TTC549 (cell line): ENCODE results near the gene PBRM1.
"Not testable (repeated sequence)": the region's sequence is repeated elsewhere in the genome, so short reads cannot be mapped to it uniquely, and the experiment has no call there.

ENCODE experiments used
- FAIRE-seq: peaks from 2 replicates; lab custom pipeline; 2012; peaks lifted over from hg19 to GRCh38; lab: Jason Lieb, UNC

The PBRM1 gene

DNA sequence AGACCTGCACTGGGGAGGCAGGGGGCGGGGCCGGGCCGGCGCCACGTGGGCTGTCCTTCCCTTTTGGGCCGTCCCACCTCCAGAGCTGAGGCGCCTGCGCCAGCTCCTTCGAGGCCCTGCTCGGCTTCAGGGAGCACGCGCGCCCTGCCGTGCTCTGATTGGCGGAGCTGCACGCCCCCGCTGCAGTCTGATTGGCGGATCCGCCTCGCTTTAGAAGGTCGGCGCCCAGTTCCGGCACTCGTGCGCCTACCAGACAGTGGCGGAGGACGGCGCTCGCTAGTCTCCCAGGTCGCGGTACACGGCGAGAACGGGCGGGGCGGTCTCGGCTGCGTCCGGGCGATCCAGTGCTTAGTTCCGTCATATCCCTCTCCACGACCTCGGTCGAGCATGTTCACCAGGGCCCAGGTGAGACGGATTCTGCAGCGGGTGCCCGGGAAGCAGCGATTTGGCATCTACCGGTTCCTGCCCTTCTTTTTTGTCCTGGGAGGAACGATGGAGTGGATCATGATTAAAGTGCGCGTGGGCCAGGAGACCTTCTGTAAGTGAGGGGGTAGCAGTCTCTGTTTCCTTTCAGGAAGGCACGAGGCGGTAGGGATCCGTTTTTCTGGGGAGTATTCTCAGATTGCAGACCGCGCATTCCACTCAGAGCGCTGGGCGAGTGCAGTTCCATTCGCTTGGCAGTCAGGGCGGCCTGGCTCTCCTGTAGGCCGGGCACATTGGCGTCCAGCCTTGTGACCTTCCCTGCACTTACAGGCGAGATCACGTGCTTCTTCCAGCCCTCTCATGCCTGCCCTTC is 149.1 kb downstream of the PBRM1 start, which contains the start of gene UQCC5:
Gene UQCC5 (plus strand): TSS at position 237 of the 796 bp plus-strand sequence. CDS start 151 bp downstream, at position 388.
- FAIRE-seq = peak; percentile 86

DNA sequence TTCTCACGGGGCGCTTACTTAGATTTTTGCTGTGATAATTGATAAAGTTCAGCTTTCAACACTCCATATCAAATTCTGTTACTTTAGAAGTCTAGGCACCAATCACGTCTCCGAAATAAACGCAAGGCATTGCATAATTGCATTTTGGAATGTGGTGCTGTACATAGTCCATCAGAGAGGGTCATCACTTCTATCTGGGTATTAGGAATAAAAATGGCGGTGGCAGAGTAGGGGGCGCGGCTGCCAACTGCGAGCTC is 149.7 kb downstream of the PBRM1 start:
- no peak for FAIRE-seq

DNA sequence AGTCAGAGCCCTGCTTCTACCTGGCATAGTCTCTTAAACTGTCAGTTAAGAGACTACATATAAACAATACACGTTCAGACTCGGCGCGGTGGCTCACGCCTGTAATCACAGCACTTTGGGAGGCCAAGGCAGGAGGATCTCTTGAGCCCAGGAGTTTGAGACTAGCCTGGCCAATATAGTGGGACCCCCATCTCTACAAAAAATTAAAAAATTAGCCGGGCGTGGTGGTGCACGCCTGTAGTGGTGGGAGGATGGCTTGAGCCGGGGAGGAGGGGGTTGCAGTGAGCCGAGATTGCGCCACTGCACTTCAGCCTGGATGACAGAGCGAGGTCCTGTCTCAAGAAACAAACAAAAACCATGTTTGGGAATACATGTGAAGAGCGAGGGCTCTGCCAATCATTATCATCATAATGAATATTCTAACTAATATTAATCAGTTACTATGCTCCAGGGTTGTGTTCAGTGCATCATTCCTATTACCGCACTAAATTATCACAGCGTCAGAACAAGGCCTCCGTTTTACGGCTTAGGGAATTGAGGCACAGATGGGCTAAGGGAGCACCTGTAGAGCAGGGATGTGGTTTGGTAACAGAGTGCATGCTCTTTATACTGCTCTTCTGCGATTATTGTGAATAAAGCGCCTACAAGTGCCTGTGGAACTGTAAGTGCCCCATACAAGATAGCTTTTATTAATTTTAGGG is 150.2 kb downstream of the PBRM1 start:
- FAIRE-seq = no peak

DNA sequence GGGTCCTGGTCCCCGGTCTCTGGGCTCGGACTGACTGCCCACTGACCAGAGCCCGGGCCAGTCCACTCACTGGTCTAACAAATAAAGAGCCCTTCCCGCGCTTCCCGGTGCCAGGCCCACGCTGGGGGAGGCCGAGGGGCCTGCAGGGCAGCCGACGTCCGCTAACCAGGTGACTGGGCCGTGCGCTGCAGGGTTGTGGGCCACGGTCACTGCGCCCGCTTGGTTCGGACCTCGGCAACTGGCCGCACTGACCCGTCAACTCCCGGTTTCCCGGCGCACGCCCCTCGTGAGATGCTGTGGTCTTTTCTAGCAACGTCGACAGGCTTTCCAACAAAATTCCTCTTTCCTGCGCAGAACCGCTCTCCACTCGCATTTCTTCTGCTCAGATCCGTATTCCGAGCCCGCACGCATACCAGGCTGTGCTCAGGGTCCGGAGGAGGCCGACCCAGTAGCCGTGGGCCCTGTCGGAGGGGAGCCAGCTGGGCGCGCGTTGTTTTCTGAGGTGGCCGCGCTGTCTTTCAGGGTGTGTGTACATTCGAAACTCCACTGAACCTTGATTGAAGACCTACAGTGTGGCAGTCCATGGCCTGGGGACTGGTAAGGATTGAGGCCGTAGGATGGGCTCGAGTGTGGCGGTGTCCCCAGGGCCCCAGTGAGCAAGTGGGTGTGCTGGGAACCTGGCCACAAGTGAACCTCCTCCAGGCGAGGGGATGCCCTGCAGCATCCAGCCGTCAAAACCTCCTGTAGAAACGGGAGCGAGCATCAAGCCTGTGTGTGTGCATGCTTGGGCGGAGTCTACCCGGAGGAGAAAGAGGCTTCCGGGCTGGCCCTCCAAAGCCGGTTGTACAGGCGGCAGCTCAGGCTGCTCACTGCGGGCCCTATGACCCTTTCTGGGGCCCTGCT is 151.2 kb downstream of the PBRM1 start:
- FAIRE-seq = no peak

DNA sequence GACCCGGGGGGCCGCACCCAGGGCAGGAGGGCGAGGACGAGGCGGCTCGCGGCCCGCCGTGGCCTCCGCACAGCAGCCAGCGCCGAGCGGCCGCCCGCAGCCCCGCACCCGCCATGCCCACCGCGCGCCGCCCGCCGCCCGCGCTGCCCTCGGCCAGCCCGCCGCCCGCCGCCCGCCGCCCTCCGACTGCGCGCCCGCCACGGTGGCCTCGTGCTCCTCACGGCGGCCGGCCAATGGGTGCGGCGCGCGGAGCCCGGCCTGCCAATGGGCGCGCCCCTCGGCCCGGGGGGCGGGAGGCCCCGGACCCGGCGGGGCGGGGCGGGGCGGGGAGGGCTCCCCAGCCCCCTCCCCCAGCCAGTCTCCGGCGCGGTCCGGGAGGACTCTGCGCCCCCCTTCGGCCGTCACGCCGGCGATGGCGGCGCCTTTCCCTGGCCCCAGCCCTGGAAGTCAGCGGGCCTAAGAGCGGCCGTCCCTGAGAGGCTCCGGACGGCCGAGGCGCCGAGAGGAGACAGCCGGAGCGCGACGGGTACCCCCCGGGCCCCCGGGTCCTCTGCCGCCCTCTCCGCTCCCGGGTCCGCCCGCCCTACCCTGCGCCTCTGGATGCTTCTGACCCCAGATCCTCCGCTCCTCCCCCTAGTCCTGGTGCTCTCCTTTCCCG is 152.0 kb downstream of the PBRM1 start, which contains the start of gene NT5DC2:
Gene NT5DC2 (minus strand): TSS at position 235 of the 658 bp plus-strand sequence. CDS start 120 bp downstream, at position 115.
- no peak for FAIRE-seq

DNA sequence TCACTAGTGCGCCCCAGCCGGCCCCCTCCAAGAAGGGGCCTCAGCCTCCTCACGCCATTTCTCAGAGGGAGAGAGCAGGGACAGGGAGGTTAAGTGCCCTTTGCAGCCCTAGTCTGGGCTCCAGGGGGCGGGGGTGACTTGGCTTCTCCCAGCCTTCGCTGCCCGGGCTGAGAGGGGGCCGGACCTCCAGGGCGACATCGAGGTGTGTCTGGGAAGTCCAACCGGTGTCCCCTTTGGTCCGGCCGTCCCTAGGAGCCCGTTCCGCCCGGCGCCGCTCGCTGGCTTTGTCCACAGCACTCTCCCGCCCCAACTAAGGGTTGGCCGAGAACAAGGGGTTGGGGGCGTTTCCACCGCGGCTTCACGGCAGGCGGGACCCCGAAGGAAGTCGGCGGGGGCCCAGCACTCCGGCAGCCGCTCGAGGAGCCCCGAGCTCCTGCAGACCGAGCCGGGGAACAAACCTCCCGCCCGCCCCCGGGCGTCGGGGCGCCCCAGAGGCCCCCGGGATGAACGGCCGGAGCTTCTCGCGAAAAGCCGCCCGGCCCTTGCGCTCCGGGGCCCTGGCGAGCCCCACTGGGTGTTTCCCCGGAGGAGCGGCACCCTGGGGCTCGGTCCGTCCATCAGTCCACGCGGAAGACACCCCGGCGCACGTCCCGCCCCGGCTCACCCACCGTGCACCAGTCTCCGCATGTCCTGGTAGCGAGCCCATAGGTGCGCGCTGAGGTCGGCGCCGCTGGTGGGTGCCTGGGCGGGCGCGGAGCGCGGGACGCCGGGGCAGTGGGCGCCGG is 152.7 kb downstream of the PBRM1 start:
- FAIRE-seq = no peak

DNA sequence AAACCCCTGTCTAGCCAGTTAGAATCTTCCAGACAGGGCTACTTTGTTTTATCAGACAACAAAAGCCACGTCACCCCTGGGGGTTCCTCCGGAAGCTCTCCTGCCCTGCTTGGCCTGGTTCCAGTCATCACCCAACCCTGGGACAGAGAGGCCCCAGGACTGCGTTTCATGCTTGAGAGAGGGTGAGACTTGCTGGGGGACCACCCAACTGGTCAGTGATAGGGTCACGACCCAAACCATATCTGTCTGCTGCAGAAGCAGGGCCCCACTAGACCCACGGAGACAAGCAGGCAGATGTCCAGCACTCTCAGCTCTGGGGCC is 153.2 kb downstream of the PBRM1 start:
- no peak for FAIRE-seq

DNA sequence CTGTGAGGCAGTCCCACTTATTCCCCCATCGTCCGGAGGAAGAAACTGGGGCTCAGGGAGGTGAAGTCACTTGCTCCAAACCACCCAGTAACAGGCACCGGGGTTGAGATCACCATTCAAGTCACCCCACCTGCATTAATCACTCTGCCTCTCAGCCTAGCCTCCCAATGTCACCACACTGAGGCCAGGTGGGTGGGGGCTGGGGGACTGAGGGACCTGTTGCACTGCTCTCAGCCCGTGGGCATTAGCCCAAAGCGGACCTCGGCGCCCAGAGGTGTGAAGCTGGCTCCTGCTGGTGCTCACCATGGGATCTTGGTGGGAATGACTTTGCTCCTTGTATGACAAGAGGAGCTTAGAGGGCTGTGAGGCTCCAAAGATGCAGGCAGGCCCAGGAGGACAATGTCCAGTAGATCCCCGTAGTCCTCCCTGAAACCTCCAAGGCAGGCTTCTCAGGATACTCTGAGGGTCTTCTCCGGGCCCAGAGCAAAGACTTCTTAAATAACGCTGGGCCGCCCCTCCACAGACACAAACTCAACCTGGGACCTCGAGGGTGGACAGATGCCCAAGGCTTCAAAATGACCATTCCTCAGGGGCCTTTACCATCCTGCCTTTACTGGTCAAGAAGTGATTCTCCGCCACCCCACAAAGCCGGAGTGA is 153.7 kb downstream of the PBRM1 start:
- FAIRE-seq = no peak

DNA sequence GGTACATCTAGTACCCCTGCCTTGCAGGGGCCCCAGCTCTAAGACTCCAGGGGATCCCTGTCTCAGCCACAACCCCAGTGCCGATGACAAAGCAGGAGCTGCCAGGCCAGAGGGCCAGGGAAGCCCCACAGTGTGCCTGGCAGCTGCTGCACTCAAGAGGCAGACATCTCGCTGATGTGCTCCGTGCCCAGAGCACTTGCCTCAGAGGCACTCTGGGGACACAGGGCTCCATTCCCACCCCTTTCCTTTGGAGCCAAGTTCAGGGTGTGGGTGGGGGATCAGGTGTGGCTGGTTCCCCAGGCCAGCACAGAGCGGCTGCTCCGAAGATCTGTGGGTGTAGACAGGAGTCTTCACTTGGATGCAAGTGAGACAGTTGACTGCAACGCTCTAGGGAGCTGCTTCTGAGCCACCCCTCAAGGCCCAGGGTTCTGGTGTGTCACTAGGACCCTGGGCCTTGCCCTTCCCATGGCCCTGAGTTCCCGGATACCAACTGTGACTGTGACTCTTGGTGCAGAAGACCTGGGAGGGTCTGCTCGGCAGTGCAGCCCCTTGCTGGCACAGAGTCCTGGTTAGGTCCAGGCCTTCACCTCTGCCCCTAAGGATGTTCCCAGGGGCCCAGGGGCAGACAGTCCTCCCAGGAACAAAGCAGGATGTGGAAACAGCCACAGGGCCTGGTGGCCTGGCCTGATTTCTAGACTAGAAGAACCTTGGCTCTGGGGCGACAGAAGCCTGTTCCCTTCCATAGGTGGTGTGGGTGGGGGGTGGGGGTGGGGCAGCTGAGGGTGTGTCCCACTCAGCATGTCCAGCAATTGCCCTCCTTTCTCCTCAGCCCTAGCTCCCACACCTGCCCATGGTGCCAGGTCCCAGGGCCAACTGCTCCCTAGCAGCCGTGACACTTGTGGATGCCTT is 154.5 kb downstream of the PBRM1 start:
- FAIRE-seq = no peak

DNA sequence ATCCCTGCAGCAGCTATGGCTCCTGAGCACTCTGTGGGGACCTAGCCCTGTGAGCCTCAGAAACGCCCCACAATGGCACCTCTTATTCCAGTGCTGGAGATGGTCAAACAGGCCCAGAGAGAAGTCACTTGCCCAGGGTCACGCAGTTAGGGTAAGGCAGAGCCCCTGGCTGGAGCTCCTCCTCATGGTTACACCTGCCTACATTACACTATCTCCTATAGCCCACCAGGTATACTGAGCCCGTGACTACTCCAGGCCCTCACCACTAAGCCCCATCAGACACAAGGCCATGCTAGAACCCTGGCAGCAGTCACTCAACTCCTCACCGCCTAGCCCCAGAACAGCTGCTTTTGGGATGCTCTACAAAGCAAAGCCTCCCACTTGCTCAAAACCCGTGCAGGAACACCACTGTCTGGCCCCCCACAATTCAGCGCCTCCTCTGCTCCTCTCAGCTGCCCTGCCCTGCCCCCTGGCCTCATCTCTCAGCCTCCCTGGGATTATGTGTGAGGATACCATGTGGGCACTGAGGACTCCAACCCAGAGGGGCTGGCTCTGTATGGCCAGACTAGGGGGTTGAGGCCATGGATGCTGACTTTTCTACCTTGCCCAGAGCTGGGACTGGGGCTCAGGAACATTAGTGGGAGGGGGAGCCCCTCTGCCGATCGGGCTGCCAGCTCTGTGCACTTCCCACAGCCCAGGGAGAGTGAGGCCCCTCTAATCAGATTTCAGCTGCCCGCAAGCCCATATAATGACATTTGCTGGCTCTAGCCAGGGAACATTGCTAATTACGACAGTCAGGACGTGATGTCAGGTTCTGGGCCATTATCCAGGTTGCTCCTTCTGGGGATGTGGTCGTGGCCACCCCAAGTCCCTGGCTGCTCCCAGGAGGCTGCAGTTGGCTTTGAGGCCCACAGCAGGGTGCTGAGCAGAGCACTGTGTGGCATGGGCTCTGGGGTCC is 156.1 kb downstream of the PBRM1 start:
- FAIRE-seq = no peak

DNA sequence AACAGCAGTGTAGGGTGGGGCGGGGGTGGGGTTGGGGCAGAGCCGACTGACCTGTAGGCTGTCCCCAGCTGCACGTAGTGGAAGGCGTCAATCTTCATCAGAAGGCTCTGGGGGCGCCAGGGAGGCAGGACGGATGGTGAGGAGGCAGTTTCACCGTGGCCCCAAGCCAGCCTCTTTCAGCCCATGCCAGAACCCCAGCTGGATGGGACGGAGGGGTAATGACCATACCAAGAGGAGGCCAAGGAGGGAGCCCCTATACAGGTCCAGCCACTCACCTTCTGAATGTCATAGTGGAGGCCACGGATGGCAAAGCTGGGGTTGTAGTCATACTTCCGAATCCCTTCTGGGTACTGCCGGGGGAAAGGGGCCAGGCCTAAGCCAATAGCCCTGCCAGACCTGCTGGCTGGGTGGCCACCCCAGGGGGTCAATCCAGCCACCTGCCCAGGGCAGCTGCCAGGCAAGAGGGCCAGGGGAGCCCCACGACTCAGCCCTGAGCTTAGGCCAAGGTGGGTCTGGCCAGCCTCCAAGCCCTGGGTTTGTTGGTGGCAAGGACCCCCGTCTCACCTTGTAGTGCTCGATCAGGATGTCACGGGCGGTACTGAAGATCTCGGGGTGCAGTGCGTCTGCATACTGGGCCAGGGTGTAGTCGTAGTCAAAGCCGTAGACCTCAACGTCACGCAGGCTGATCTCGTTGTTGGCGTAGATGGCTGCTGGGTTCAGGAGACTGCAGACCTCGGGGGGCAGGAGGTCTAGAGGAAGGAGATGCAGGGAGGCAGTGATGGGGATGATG is 156.9 kb downstream of the PBRM1 start:
- no peak for FAIRE-seq

DNA sequence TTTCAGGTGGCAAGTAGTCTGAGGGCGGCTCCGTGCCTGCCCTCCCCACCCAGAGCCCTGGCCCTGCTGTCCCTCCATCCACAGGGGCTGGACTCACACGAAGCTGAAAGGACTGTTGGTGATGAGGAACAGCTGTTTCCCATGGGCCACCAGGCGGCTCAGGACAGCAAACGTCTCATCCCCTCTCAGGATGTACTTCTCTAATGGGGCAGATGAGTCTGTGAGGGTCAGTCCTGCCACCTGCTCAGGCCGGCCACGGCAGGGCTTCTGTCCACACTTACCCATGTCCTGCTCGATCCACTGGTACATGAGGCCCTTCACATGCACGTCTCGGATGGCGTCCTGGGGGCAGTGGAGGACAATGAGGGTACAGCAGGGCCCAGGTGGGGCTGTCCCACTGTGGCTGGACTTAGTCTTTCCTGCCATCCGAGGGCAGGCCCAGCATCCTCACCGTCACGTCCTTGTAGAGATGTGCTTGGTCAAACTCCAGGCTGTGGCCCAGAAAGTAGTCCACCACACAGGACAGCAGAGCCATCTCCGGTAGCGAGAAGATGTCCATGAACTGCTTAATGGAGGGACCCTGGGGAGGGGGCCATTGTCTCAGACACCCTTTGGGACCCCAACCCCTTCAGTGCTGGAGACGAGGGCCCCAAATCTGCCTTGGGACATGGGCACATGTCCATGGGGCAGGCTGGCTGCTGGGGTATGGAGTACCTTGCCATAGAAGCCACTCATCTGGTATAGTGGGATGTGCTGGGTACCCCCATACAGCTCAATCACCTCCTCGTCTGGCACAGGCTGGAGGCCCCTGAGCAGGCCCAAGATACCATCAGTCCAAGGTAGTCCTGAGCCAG is 157.8 kb downstream of the PBRM1 start:
- no peak for FAIRE-seq

DNA sequence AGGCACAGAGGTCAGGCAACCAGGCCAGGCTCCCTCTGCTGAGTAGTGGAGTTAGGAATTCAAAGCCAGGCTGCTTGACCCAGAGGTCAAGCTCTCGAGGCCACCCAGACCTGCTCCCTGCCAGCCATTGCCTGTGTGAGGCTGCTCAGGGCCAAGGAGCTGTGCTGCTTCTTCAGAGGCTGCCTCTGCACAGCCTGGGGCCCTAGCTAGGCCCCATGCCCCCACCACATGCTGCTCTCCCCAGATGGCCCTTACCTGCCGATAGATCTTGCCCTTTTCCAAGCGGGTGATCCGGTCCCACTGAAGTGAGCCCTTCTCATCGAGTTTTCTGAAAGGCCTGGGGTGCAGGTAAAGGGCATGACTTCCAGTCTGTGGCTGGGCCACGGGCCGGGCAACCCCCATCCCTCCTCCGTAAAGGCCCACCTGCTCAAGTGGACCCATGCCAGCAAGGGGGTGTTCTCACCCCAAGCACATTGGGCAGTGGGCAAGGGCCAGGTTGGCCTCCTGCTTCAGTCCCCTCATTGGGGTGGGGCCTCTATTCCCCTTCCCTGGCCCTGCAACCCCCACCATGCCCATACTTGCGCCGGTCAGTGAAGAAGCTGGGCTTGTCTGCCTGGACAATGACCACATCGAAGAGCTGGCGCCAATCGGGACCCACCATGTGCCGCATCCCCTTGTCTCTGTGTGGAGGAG is 158.5 kb downstream of the PBRM1 start:
- FAIRE-seq = no peak

DNA sequence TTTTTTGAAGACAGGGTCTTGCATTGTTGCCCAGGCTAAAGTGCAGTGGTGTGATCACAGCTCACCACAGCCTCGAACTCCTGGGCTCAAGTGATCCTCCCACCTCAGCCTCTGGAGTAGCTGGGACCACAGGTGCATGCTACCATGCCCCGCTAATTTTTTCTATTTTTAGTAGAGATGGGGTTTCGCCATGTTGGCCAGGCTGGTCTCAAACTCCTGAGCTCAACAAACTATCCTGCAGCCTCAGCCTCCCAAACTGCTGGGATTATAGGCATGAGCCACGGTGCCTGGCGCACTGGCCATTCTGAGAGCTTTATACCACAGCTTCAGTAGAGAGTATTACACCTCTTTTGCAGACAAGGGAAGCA is 159.1 kb downstream of the PBRM1 start:
- FAIRE-seq = not testable (repeated sequence)

DNA sequence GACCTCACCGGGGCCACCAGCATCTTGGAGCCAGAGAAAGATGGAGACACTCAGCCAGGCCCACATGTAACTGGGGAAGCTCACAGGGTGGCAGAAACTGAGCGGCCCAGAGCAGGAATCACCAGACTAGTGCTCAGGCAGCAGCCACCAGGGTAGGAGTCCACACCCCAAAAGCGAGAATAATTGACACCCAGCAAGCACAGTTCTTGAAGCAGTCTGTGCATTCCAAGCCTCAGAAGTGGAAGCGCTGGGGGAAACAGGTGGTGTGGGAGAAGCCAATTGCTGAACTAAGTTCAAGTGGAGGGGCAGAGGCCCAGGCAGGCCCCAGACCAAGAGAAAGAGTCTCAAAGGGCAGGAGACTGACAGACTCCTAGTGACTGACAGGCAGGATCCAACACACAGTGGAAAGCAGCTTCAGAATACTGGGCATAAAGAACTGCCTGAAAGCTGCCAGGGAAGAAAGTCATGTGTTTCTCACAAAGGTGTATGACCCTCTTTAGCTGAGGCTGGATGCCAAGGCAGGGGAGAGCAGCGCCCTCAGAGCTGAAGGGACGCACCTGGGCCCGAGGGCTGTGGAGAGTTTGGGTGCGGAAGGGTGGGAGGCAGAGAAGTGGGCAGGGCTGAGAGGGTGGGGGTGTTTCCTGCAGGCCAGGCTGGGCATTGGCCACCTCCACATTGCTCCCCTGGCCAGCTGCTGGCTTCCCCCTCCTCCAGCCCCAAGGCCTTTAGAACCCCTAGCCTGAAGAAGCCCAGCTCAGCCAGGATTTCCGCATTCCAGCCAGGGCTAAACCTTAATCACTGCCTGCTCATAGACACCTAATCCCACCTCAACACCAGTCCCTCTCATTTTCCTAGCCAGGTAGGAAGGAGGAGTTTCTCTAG is 159.8 kb downstream of the PBRM1 start:
- FAIRE-seq = no peak
